HEK293 (cell line): ENCODE data around the gene PTPRG.
A peak's percentile ranks its signal among the peaks of the same experiment; 100 is the strongest.

ENCODE experiments used
- GFI1B ChIP-seq: fragments of 450-650 bp; formaldehyde crosslinking; IDR thresholded peaks from 2 replicates; pipeline ENCODE4 v1.5.1; 2016; ENCODE audit warnings: missing biosample characterization, missing genetic modification characterization
- GLI4 ChIP-seq: fragments of 450-650 bp; formaldehyde crosslinking; IDR thresholded peaks from 2 replicates; pipeline ENCODE4 v1.5.1; 2016; ENCODE audit warnings: missing biosample characterization, missing genetic modification characterization
- HOXA7 ChIP-seq: sonication (generic); formaldehyde crosslinking; IDR thresholded peaks from 2 replicates; pipeline ENCODE4 v1.8.1; 2022; ENCODE audit warnings: missing genetic modification reagents, borderline replicate concordance
- KLF10 ChIP-seq: fragments of 450-650 bp; IDR thresholded peaks from 2 replicates; pipeline ENCODE4 v1.5.1; 2018; ENCODE audit warnings: missing biosample characterization, mild to moderate bottlenecking, missing genetic modification characterization
- ZFP3 ChIP-seq: fragments of 450-650 bp; formaldehyde crosslinking; IDR thresholded peaks from 2 replicates; pipeline ENCODE4 v1.5.1; 2016; ENCODE audit warnings: low read depth, missing biosample characterization, missing genetic modification characterization
- ZNF10 ChIP-seq: fragments of 450-650 bp; formaldehyde crosslinking; IDR thresholded peaks from 2 replicates; pipeline ENCODE4 v1.5.1; 2017; ENCODE audit warnings: missing biosample characterization, missing genetic modification characterization
- ZNF114 ChIP-seq: fragments of 450-650 bp; formaldehyde crosslinking; IDR thresholded peaks from 2 replicates; pipeline ENCODE4 v1.5.0; 2017; ENCODE audit warnings: missing biosample characterization, missing genetic modification characterization
- ZNF132 ChIP-seq: fragments of 450-650 bp; formaldehyde crosslinking; IDR thresholded peaks from 2 replicates; pipeline ENCODE4 v1.5.1; 2017; ENCODE audit warnings: missing biosample characterization, missing genetic modification characterization, borderline replicate concordance
- ZNF146 ChIP-seq: fragments of 450-650 bp; formaldehyde crosslinking; IDR thresholded peaks from 2 replicates; pipeline ENCODE4 v1.5.1; 2016; ENCODE audit warnings: missing biosample characterization, missing genetic modification characterization
- ZNF157 ChIP-seq: fragments of 450-650 bp; formaldehyde crosslinking; IDR thresholded peaks from 2 replicates; pipeline ENCODE4 v1.5.1; 2016; ENCODE audit warnings: missing biosample characterization, missing genetic modification characterization
- ZNF184 ChIP-seq: fragments of 450-650 bp; IDR thresholded peaks from 2 replicates; pipeline ENCODE4 v1.5.1; 2018; ENCODE audit warnings: missing biosample characterization, mild to moderate bottlenecking, missing genetic modification characterization
- ZNF311 ChIP-seq: fragments of 450-650 bp; formaldehyde crosslinking; IDR thresholded peaks from 2 replicates; pipeline ENCODE4 v1.5.1; 2017; ENCODE audit warnings: missing biosample characterization, missing genetic modification characterization, borderline replicate concordance
- ZNF335 ChIP-seq: fragments of 450-650 bp; formaldehyde crosslinking; conservative IDR thresholded peaks from 2 replicates; pipeline ENCODE4 v1.5.1; 2016; ENCODE audit warnings: missing biosample characterization, missing genetic modification characterization
- ZNF354C ChIP-seq: fragments of 450-650 bp; formaldehyde crosslinking; IDR thresholded peaks from 2 replicates; pipeline ENCODE4 v1.5.1; 2016; ENCODE audit warnings: missing biosample characterization, missing genetic modification characterization, low read depth, borderline replicate concordance
- ZNF510 ChIP-seq: fragments of 450-650 bp; formaldehyde crosslinking; IDR thresholded peaks from 2 replicates; pipeline ENCODE4 v1.5.1; 2018; ENCODE audit warnings: mild to moderate bottlenecking, missing genetic modification characterization, missing biosample characterization; ENCODE audit not compliant: insufficient replicate concordance
- ZNF548 ChIP-seq: fragments of 450-650 bp; formaldehyde crosslinking; IDR thresholded peaks from 2 replicates; pipeline ENCODE4 v1.5.1; 2016; ENCODE audit warnings: missing biosample characterization, missing genetic modification characterization
- ZNF558 ChIP-seq: fragments of 450-650 bp; formaldehyde crosslinking; IDR thresholded peaks from 2 replicates; pipeline ENCODE4 v1.5.1; 2016; ENCODE audit warnings: missing biosample characterization, missing genetic modification characterization
- ZNF585B ChIP-seq: fragments of 450-650 bp; formaldehyde crosslinking; IDR thresholded peaks from 2 replicates; pipeline ENCODE4 v1.5.1; 2016; ENCODE audit warnings: missing biosample characterization, missing genetic modification characterization
- ZNF600 ChIP-seq: fragments of 450-650 bp; formaldehyde crosslinking; IDR thresholded peaks from 2 replicates; pipeline ENCODE4 v1.5.1; 2016; ENCODE audit warnings: missing biosample characterization, missing genetic modification characterization
- ZNF747 ChIP-seq: fragments of 450-650 bp; formaldehyde crosslinking; IDR thresholded peaks from 2 replicates; pipeline ENCODE4 v1.5.1; 2016; ENCODE audit warnings: missing biosample characterization, missing genetic modification characterization
- TF ChIP-seq, protein P1 (sequence below): fragments of 450-650 bp; formaldehyde crosslinking; IDR thresholded peaks from 2 replicates; pipeline ENCODE4 v1.5.1; 2017; ENCODE audit warnings: missing biosample characterization, missing genetic modification characterization
- TF ChIP-seq, protein P2 (sequence below): fragments of 450-650 bp; formaldehyde crosslinking; IDR thresholded peaks from 2 replicates; pipeline ENCODE4 v1.5.1; 2017; ENCODE audit warnings: missing biosample characterization, missing genetic modification characterization
- TF ChIP-seq, protein P3 (sequence below): fragments of 450-650 bp; formaldehyde crosslinking; IDR thresholded peaks from 2 replicates; pipeline ENCODE4 v1.5.1; 2016; ENCODE audit warnings: missing biosample characterization, missing genetic modification characterization
- TF ChIP-seq, protein P4 (sequence below): fragments of 450-650 bp; formaldehyde crosslinking; IDR thresholded peaks from 2 replicates; pipeline ENCODE4 v1.5.1; 2016; ENCODE audit warnings: missing biosample characterization, missing genetic modification characterization
- TF ChIP-seq, protein P5 (sequence below): fragments of 450-650 bp; formaldehyde crosslinking; conservative IDR thresholded peaks from 2 replicates; pipeline ENCODE4 v1.5.1; 2016; ENCODE audit warnings: low read depth, missing biosample characterization, missing genetic modification characterization
- TF ChIP-seq, protein P6 (sequence below): fragments of 450-650 bp; formaldehyde crosslinking; IDR thresholded peaks from 2 replicates; pipeline ENCODE4 v1.5.1; 2016; ENCODE audit warnings: missing biosample characterization, missing genetic modification characterization, low read depth

PTPRG gene

DNA sequence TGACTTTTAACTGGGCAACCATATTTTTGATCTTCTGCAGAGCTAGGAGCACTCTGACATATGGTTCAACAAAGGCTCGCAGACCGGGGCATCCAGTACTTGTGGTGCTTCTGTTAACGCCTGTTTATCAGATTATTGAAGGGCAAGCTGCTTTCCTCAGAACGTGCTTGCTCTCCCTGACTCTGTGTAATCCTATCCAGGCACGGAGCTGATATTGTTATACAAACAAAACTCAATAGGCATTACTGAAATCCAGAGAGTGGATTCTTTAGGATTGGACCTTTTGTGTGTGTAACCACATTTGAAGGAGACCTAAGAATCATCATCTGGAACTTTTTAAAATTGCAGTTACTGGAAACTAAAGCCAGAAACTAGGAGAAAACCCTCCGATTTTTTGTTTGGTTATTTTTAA lies 246.5 kb downstream of the PTPRG start (continued):
- TF ChIP-seq, protein P1, sequence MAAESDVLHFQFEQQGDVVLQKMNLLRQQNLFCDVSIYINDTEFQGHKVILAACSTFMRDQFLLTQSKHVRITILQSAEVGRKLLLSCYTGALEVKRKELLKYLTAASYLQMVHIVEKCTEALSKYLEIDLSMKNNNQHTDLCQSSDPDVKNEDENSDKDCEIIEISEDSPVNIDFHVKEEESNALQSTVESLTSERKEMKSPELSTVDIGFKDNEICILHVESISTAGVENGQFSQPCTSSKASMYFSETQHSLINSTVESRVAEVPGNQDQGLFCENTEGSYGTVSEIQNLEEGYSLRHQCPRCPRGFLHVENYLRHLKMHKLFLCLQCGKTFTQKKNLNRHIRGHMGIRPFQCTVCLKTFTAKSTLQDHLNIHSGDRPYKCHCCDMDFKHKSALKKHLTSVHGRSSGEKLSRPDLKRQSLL = no peak
- TF ChIP-seq, protein P2, sequence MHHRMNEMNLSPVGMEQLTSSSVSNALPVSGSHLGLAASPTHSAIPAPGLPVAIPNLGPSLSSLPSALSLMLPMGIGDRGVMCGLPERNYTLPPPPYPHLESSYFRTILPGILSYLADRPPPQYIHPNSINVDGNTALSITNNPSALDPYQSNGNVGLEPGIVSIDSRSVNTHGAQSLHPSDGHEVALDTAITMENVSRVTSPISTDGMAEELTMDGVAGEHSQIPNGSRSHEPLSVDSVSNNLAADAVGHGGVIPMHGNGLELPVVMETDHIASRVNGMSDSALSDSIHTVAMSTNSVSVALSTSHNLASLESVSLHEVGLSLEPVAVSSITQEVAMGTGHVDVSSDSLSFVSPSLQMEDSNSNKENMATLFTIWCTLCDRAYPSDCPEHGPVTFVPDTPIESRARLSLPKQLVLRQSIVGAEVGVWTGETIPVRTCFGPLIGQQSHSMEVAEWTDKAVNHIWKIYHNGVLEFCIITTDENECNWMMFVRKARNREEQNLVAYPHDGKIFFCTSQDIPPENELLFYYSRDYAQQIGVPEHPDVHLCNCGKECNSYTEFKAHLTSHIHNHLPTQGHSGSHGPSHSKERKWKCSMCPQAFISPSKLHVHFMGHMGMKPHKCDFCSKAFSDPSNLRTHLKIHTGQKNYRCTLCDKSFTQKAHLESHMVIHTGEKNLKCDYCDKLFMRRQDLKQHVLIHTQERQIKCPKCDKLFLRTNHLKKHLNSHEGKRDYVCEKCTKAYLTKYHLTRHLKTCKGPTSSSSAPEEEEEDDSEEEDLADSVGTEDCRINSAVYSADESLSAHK (tag by site-specific recombination) = no peak
- no peak for TF ChIP-seq GLI4 (tag by site-specific recombination)
- no peak for TF ChIP-seq HOXA7 (CRISPR knock-in tag)
- no peak for TF ChIP-seq ZFP3
- no peak for TF ChIP-seq ZNF548 (tag by site-specific recombination)
- TF ChIP-seq, protein P3, sequence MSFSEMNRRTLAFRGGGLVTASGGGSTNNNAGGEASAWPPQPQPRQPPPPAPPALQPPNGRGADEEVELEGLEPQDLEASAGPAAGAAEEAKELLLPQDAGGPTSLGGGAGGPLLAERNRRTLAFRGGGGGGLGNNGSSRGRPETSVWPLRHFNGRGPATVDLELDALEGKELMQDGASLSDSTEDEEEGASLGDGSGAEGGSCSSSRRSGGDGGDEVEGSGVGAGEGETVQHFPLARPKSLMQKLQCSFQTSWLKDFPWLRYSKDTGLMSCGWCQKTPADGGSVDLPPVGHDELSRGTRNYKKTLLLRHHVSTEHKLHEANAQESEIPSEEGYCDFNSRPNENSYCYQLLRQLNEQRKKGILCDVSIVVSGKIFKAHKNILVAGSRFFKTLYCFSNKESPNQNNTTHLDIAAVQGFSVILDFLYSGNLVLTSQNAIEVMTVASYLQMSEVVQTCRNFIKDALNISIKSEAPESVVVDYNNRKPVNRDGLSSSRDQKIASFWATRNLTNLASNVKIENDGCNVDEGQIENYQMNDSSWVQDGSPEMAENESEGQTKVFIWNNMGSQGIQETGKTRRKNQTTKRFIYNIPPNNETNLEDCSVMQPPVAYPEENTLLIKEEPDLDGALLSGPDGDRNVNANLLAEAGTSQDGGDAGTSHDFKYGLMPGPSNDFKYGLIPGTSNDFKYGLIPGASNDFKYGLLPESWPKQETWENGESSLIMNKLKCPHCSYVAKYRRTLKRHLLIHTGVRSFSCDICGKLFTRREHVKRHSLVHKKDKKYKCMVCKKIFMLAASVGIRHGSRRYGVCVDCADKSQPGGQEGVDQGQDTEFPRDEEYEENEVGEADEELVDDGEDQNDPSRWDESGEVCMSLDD (tag by site-specific recombination) = no peak
- TF ChIP-seq ZNF510 = no peak
- no peak for TF ChIP-seq ZNF132 (tag by site-specific recombination)
- TF ChIP-seq ZNF600 (tag by site-specific recombination) = peak; percentile 33
- no peak for TF ChIP-seq ZNF184 (tag by site-specific recombination)
- no peak for TF ChIP-seq ZNF157
- TF ChIP-seq ZNF747 (tag by site-specific recombination) = no peak
- TF ChIP-seq ZNF585B = no peak
- TF ChIP-seq ZNF114 (tag by site-specific recombination) = no peak
- TF ChIP-seq, protein P4, sequence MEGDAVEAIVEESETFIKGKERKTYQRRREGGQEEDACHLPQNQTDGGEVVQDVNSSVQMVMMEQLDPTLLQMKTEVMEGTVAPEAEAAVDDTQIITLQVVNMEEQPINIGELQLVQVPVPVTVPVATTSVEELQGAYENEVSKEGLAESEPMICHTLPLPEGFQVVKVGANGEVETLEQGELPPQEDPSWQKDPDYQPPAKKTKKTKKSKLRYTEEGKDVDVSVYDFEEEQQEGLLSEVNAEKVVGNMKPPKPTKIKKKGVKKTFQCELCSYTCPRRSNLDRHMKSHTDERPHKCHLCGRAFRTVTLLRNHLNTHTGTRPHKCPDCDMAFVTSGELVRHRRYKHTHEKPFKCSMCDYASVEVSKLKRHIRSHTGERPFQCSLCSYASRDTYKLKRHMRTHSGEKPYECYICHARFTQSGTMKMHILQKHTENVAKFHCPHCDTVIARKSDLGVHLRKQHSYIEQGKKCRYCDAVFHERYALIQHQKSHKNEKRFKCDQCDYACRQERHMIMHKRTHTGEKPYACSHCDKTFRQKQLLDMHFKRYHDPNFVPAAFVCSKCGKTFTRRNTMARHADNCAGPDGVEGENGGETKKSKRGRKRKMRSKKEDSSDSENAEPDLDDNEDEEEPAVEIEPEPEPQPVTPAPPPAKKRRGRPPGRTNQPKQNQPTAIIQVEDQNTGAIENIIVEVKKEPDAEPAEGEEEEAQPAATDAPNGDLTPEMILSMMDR (tag by site-specific recombination) = no peak
- TF ChIP-seq, protein P5, sequence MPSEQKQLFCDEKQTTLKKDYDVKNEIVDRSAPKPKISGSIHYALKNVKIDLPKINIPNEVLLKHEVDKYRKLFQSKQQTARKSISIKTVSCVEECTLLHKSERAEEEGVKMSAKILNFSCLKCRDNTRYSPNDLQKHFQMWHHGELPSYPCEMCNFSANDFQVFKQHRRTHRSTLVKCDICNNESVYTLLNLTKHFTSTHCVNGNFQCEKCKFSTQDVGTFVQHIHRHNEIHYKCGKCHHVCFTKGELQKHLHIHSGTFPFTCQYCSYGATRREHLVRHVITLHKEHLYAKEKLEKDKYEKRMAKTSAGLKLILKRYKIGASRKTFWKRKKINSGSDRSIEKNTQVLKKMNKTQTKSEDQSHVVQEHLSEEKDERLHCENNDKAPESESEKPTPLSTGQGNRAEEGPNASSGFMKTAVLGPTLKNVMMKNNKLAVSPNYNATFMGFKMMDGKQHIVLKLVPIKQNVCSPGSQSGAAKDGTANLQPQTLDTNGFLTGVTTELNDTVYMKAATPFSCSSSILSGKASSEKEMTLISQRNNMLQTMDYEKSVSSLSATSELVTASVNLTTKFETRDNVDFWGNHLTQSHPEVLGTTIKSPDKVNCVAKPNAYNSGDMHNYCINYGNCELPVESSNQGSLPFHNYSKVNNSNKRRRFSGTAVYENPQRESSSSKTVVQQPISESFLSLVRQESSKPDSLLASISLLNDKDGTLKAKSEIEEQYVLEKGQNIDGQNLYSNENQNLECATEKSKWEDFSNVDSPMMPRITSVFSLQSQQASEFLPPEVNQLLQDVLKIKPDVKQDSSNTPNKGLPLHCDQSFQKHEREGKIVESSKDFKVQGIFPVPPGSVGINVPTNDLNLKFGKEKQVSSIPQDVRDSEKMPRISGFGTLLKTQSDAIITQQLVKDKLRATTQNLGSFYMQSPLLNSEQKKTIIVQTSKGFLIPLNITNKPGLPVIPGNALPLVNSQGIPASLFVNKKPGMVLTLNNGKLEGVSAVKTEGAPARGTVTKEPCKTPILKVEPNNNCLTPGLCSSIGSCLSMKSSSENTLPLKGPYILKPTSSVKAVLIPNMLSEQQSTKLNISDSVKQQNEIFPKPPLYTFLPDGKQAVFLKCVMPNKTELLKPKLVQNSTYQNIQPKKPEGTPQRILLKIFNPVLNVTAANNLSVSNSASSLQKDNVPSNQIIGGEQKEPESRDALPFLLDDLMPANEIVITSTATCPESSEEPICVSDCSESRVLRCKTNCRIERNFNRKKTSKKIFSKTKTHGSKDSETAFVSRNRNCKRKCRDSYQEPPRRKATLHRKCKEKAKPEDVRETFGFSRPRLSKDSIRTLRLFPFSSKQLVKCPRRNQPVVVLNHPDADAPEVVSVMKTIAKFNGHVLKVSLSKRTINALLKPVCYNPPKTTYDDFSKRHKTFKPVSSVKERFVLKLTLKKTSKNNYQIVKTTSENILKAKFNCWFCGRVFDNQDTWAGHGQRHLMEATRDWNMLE (tag by site-specific recombination) = no peak
- no peak for TF ChIP-seq GFI1B
- no peak for TF ChIP-seq ZNF558 (tag by site-specific recombination)
- TF ChIP-seq KLF10 (tag by site-specific recombination) = peak; percentile 61; the same call in 1 of the 2 replicates
- TF ChIP-seq ZNF335 (tag by site-specific recombination) = peak; percentile 51
- no peak for TF ChIP-seq ZNF146 (tag by site-specific recombination)
- TF ChIP-seq ZNF311 (tag by site-specific recombination) = no peak
- TF ChIP-seq ZNF354C (tag by site-specific recombination) = no peak
- TF ChIP-seq, protein P6, sequence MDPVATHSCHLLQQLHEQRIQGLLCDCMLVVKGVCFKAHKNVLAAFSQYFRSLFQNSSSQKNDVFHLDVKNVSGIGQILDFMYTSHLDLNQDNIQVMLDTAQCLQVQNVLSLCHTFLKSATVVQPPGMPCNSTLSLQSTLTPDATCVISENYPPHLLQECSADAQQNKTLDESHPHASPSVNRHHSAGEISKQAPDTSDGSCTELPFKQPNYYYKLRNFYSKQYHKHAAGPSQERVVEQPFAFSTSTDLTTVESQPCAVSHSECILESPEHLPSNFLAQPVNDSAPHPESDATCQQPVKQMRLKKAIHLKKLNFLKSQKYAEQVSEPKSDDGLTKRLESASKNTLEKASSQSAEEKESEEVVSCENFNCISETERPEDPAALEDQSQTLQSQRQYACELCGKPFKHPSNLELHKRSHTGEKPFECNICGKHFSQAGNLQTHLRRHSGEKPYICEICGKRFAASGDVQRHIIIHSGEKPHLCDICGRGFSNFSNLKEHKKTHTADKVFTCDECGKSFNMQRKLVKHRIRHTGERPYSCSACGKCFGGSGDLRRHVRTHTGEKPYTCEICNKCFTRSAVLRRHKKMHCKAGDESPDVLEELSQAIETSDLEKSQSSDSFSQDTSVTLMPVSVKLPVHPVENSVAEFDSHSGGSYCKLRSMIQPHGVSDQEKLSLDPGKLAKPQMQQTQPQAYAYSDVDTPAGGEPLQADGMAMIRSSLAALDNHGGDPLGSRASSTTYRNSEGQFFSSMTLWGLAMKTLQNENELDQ (tag by site-specific recombination) = no peak
- TF ChIP-seq ZNF10 (tag by site-specific recombination) = 0 out of 2 replicates have a peak, but pooled peaks have one; percentile 17
